OCI-LY7 (cell line): Measurements from ENCODE around the gene ADARB2. TPM values are rescaled to one million over a fixed set of nuclear protein-coding genes. Genes with fewer than 3 reads are reported as not detected.
"Not testable (repeated sequence)": the region's sequence is repeated elsewhere in the genome, so short reads cannot be mapped to it uniquely, and the experiment has no call there.

ENCODE experiments used
- BruUV-seq: library from RNA; stranded (reverse); fragments of 400-500 nt; replicated peaks from 2 replicates; lab custom pipeline; 2021; lab: Mats Ljungman, UMichigan
- CTCF ChIA-PET: fragments of 300-600 bp; sonication (Branson Sonifier 250); formaldehyde crosslinking; loops from one replicate; lab custom pipeline; 2022; ENCODE audit warnings: antibody characterized with exemption; ENCODE audit not compliant: unreplicated experiment; lab: Charles Lee
- POLR2A ChIA-PET: fragments of 300-600 bp; sonication (Branson Sonifier 250); formaldehyde crosslinking; loops from one replicate; lab custom pipeline; 2022; ENCODE audit warnings: antibody characterized with exemption; lab: Charles Lee
- DNase-seq: peaks from one replicate; pipeline ENCODE4 v3.0.0-alpha.2; 2015; ENCODE audit warnings: low spot score
- H2AFZ ChIP-seq: fragments of 200-600 bp; sonication (generic), shearing (Covaris generic); 2 replicates; pipeline ENCODE4 v1.6.1; 2014; ENCODE audit warnings: mild to moderate bottlenecking, antibody characterized with exemption, low read length, moderate library complexity
- H3K27ac ChIP-seq: fragments of 200-600 bp; sonication (generic); 2 replicates; pipeline ENCODE4 v1.5.1; 2014; ENCODE audit warnings: mixed run types, low read depth, mild to moderate bottlenecking, moderate library complexity, low read length, inconsistent platforms; ENCODE audit not compliant: poor library complexity, severe bottlenecking
- H3K36me3 ChIP-seq: fragments of 200-600 bp; sonication (generic); 2 replicates; pipeline ENCODE4 v1.6.1; 2014; ENCODE audit warnings: mild to moderate bottlenecking, antibody characterized with exemption, low read length, moderate library complexity, mixed read lengths; ENCODE audit not compliant: insufficient read depth
- H3K4me1 ChIP-seq: fragments of 200-600 bp; sonication (generic); 2 replicates; pipeline ENCODE4 v1.5.1; 2014; ENCODE audit warnings: mild to moderate bottlenecking, low read length; ENCODE audit not compliant: insufficient read depth, poor library complexity, severe bottlenecking
- H3K4me2 ChIP-seq: fragments of 200-600 bp; sonication (generic); 2 replicates; pipeline ENCODE4 v1.6.1; 2014; ENCODE audit warnings: mild to moderate bottlenecking, low read length
- H3K4me3 ChIP-seq: fragments of 200-600 bp; sonication (generic); 2 replicates; pipeline ENCODE4 v1.5.1; 2014; ENCODE audit warnings: mild to moderate bottlenecking, low read depth, low read length; ENCODE audit not compliant: poor library complexity, severe bottlenecking
- H3K79me2 ChIP-seq: fragments of 200-600 bp; sonication (generic); 2 replicates; pipeline ENCODE4 v1.6.1; 2016; ENCODE audit warnings: low read depth, mild to moderate bottlenecking, low read length, moderate library complexity, mixed read lengths; ENCODE audit not compliant: insufficient read depth
- H3K9me2 ChIP-seq: fragments of 200-600 bp; sonication (generic); 2 replicates; pipeline ENCODE4 v1.6.1; 2016; ENCODE audit warnings: mild to moderate bottlenecking, low read length, mixed read lengths; ENCODE audit not compliant: insufficient read depth
- H3K9me3 ChIP-seq: fragments of 200-600 bp; sonication (generic); 2 replicates; pipeline ENCODE4 v1.6.1; 2014; ENCODE audit warnings: mild to moderate bottlenecking, mixed run types, low read length, mixed read lengths
- H4K20me1 ChIP-seq: fragments of 200-600 bp; sonication (generic); 2 replicates; pipeline ENCODE4 v1.6.1; 2014; ENCODE audit warnings: mild to moderate bottlenecking, antibody characterized with exemption, low read length, moderate library complexity, mixed read lengths; ENCODE audit not compliant: insufficient read depth
- EZH2phosphoT487 ChIP-seq: fragments of 200-600 bp; sonication (generic); IDR thresholded peaks from 2 replicates; pipeline ENCODE4 v1.6.1; 2018; ENCODE audit warnings: low read depth, borderline replicate concordance, mild to moderate bottlenecking, mixed run types, antibody characterized with exemption, low read length, moderate library complexity, mixed read lengths
- intact Hi-C: fragments of 100-400 bp; cut with micrococcal nuclease; formaldehyde crosslinking; loops from one replicate; pipeline ENCODE4 v1.10.0; 2022; ENCODE audit not compliant: unreplicated experiment
- total RNA-seq, 2 experiments: library from RNA; depleted of rRNA in 1 of 2; stranded (reverse); fragments of >200 nt in 1 of 2; shearing (Covaris generic) in 1 of 2; gene quantifications; 2 replicates each; pipeline ENCODE4 v1.2.3, GENCODE V29; 2014 to 2022
- TF ChIP-seq, protein P1 (sequence below): fragments of 200-600 bp; sonication (generic); conservative IDR thresholded peaks from 2 replicates; pipeline ENCODE4 v1.5.1; 2014; ENCODE audit warnings: mild to moderate bottlenecking, antibody characterized with exemption, low read length, moderate library complexity, mixed read lengths

ADARB2 gene
- total RNA-seq, 2 experiments from 2014 or later: 0.03 TPM; not detected in 1

DNA sequence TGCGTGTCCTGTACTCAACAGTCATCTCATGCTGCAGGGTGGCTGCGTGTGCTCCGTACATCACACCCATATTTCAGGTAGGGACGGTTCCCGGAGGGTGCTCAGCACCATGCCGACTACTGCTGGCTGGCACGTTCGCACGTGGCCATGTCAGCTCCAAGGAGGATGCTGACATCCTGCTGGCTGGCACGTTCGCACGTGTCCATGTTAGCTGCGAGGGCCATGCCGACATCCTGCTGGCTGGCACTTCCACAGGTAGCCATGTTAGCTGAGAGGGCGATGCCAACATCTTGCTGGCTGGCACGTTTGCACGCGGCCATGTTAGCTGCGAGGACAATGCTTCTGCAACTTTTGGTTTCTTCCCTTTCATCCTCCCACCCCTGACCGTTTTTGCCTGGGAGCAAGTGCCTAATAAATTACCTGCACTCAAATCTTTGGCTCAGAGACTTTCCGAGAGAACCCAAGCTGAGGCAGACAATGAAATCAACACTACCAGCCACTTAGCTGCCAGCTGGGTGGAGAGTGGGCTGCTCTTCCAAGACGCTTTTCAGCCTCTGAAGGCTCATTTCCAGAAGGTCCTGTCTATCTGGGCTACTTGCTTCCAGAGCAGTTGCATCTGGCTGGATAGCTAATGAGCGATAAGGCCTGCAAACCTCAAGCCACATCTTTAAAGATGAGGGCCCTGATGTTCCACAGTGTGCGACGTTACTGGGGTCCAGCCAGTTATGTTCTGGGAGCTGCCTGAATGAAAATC is 576.6 kb downstream of the ADARB2 start:
- H3K4me2 ChIP-seq: no peak overlapping the region
- no peak overlapping the region for H3K4me3 ChIP-seq
- H3K4me1 ChIP-seq: no peaks in the 10 kb centered on the region
- ChIA-PET CTCF (no interaction called here), POLR2A (interaction anchor here (0.6 kb wide), 1 partner anchor 19 kb away, joined by 6 read pairs; no protein-coding TSS in a partner anchor)
- H4K20me1 ChIP-seq: no peaks in the 10 kb centered on the region
- no TSS peak for BruUV-seq
- no peaks in the 10 kb centered on the region for H3K79me2 ChIP-seq
- no peak overlapping the region for H3K27ac ChIP-seq
- H3K9me2 ChIP-seq: no peaks in the 10 kb centered on the region
- DNase-seq: no peak
- no peak overlapping the region for H2AFZ ChIP-seq
- no peaks in the 10 kb centered on the region for H3K36me3 ChIP-seq
- no peaks in the 10 kb centered on the region for H3K9me3 ChIP-seq
- intact Hi-C loops: no loop called here
- no peak for TF ChIP-seq EZH2phosphoT487
- TF ChIP-seq, protein P1, sequence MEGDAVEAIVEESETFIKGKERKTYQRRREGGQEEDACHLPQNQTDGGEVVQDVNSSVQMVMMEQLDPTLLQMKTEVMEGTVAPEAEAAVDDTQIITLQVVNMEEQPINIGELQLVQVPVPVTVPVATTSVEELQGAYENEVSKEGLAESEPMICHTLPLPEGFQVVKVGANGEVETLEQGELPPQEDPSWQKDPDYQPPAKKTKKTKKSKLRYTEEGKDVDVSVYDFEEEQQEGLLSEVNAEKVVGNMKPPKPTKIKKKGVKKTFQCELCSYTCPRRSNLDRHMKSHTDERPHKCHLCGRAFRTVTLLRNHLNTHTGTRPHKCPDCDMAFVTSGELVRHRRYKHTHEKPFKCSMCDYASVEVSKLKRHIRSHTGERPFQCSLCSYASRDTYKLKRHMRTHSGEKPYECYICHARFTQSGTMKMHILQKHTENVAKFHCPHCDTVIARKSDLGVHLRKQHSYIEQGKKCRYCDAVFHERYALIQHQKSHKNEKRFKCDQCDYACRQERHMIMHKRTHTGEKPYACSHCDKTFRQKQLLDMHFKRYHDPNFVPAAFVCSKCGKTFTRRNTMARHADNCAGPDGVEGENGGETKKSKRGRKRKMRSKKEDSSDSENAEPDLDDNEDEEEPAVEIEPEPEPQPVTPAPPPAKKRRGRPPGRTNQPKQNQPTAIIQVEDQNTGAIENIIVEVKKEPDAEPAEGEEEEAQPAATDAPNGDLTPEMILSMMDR: no peak

DNA sequence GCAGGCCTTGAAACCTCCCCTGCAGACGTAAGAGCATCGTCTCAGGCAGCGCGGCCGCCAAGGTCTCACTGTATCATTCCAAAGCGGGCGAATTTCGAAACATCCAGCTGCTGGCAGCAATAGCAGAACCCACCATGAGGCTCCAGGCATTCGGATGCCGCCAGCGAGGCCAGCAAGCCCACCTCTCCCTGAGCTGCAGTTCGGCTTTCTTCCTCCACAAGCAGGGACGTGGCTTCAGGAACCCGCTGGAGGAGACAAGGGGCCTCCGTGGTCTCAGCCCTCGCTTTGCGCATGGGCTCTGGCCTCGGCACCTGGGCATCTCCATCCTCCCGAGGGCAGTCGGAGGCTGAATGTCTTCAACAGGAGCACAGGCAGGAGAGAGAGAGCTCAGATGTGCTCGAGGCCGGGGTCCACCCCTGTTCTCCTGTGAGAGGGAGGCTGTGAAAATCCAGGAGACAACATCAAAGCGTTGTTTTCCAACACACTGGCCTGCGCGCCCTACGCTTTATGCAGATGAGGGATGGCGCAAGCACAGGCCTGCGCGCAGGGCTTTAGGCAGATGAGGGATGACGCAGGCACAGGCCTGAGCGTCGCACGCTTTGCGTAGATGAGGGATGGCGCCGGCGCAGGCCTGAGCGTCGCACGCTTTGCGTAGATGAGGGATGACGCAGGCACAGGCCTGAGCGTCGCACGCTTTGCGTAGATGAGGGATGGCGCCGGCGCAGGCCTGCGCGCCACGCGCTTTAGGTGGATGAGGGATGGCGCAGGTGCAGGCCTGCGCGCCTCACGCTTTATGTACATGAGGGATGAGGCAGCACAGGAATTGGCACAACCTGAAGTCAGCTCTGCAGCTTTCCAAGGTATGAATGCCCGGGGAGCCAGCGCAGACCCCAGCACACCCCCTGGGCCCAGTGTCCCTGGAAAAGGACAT is 577.9 kb downstream of the ADARB2 start:
- Histone ChIP-seq H3K9me3 (no peaks in the 10 kb centered on the region), H3K36me3 (no peaks in the 10 kb centered on the region), H4K20me1 (no peaks in the 10 kb centered on the region), H3K4me3 (no peak overlapping the region), H3K27ac (no peak overlapping the region), H2AFZ (no peak overlapping the region), H3K9me2 (no peaks in the 10 kb centered on the region), H3K79me2 (no peaks in the 10 kb centered on the region), H3K4me2 (no peak overlapping the region), H3K4me1 (no peaks in the 10 kb centered on the region)
- intact Hi-C loops: no loop called here
- POLR2A ChIA-PET: no interaction called here
- BruUV-seq: no TSS peak
- no peak for DNase-seq
- TF ChIP-seq, protein P1: no peak
- TF ChIP-seq EZH2phosphoT487: no peak
- CTCF ChIA-PET: no interaction called here

DNA sequence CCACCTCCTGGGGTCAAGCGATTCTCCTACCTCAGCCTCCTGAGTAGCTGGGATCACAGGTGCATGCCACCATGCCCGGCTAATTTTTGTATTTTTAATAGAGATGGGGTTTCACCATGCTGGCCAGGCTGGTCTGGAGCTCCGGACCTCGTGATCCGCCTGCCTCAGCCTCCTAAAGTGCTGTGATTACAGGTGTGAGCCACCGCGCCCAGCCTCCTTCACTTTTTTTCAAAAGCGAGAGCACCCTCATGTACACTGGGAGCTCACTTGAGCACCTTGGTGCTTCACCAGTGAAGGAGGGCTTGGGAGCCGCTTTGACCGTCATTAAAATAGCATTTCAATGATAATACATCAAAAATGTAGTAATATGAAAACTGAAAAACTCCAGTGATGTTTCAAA is 578.8 kb downstream of the ADARB2 start:
- DNase-seq, CTCF ChIA-PET, POLR2A ChIA-PET, H3K4me2 ChIP-seq, intact Hi-C loops, H3K4me3 ChIP-seq, BruUV-seq, H3K27ac ChIP-seq, H2AFZ ChIP-seq, H3K9me2 ChIP-seq, H4K20me1 ChIP-seq, H3K36me3 ChIP-seq, H3K4me1 ChIP-seq, H3K9me3 ChIP-seq, H3K79me2 ChIP-seq: not testable (repeated sequence)
